Endometrium (tissue), 2 donors: Measurements from ENCODE around the gene LYZL4.

Experiments
- FAIRE-seq: peaks from 2 replicates; lab custom pipeline; 2012; peaks lifted over from hg19 to GRCh38; lab: Jason Lieb, UNC
- donor health status: control.
- donor health status: control.

The LYZL4 gene, protein sequence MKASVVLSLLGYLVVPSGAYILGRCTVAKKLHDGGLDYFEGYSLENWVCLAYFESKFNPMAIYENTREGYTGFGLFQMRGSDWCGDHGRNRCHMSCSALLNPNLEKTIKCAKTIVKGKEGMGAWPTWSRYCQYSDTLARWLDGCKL

GRCh38 chr3:42410370-42411131, at the start of gene LYZL4:
LYZL4 (minus strand) TSS chr3:42410610; CDS start chr3:42407251, 3,359 bp downstream.
- no peak for FAIRE-seq

GRCh38 chr3:42459151-42459550, 48.7 kb upstream of the LYZL4 start:
- FAIRE-seq: no peak

- FAIRE-seq: no peak
Observed at GRCh38 chr3:42456211-42456610, 45.8 kb upstream of the LYZL4 start.

DNA sequence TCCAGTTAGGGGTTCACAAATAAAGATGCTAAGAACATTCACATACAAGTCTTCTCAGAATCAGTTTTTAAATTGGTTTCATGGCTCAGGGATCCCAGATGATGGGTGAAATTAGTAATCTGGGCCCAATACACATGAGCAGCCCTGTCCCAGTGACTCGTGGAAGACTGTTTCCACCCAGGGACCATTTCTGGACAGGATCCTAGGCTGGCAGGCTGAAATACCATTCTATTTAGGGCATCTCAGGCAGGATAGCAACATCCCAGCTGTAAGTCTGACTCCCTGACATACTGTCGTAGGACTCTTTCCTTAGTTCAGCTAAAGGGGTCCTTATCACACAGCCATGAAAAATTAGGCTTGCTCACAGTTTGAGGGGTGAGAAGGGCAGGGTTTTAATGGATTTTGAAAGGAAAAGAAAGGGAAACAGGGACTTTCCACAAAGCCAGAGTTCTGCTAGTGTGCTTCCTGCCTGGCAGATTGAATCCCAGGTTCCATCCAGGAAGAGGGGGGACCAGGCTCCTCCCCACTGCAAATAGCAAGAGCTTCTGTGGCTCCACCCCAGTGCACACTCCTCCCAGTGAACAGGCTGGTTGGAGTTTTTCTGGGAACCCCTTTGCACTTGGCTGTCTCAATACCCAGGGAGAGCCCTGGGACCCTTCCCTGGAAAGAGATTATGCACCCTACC, 41.3 kb upstream of the LYZL4 start:
- FAIRE-seq: no peak

GRCh38 chr3:42451116-42451515, 40.7 kb upstream of the LYZL4 start:
- no peak for FAIRE-seq

DNA sequence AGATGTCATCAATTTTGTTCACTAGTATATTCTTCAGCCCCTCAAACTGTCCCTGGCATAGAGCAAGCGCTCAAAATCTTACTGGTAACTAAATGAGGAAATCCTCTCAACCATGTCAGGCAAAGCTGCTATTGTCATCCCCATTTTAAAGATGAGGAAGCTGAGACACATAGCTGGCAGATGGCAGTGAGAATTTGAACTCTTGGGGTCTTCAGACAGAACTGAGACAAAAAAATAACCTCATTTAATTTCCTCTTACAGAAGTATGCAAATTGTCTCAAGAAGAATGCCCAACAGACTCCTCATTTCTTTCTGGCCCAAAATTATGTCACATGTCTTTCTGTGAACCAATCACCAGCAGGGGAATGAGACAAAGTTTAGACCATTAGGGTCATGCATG, 40.2 kb upstream of the LYZL4 start:
- no peak for FAIRE-seq

DNA sequence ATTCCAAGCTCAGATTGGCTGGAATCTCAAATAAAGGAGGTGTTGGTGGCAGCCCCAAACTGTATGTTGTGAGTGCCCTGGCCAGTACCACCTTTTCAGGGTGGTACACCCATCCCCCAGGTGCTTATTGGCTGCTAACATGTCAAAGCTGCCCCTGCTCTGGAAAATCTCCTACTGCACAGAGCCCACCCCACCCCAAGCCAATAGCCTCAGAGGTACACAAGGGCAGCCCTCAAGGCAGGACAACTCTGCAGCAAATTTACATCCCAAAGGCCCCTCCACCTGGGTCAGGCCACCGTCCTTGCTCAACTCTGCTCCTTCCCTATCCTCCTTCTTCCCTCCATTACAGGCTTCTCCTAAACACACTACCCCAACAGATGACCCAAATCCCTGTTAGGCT, 37.1 kb upstream of the LYZL4 start:
- FAIRE-seq: no peak

GRCh38 chr3:42446111-42447050, 36.0 kb upstream of the LYZL4 start:
- no peak for FAIRE-seq

DNA sequence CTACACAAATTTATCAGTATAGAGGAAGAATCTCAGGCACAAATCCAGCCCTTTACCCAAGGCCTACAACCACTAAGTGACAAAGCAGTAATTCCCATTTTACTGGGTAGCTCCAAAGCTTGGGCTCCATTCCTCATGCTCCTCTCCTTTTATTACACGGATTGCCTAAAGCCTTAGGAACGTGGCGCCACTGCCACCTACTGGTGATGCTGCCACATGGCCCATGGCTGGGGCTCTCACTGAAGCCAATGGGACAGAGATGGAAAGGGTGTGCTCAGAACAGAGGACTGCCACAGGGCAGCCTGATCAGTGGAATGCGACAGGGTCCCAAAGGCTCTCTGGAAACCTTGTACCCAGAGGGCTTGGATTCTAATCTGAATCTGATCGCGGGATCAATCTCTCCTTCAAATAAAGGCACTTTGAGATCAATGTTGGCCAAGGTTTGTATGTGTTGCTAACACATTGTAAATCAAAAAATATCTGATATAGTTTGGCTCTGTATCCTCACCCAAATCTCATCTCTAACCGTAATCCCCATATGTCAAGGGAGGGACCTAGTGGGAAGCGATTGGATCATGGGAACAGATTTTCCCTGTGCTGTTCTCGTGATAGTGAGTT, 33.5 kb upstream of the LYZL4 start:
- no peak for FAIRE-seq

DNA sequence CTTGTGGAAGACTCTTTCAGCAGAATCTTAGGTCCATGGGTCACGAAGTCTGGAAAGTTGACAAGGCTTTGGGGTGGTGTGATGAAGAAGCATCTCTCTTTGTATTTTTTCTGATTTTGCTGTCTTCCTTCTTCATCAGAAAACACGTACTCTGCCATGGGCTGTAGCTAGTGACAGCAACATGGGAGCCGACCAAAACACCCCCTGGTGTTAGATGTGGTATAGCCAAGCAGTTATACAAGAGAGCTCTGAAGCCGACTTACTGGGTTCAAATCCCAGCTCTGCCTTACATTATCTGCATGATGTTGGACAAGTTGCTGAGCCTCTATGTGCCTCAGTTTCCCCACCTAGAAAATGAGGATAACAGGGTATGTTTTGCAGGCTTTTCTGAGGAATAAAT, 32.9 kb upstream of the LYZL4 start:
- FAIRE-seq: no peak

- no peak for FAIRE-seq
Observed at GRCh38 chr3:42442640-42443039, 32.2 kb upstream of the LYZL4 start.

- no peak for FAIRE-seq
Observed at GRCh38 chr3:42441791-42442190, 31.4 kb upstream of the LYZL4 start.

DNA sequence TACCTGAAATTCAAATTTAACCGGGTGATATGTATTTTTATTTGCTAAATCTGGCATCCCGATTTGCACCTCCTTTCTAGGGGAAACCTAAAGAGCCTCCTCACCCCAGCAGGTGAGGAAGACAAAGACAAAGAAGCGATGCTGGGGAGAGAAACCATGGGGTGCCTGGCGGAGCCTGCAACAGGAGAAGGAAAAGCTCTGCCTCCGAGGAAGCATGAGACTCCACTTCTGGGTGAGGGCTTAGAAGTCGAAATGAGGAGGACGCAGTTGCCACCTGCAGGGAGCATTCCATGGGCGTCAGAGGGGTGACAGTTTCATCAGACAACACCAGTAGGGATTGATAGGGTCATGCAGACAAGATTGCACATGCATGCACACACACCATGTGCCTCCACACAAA, 30.5 kb upstream of the LYZL4 start:
- FAIRE-seq: no peak

GRCh38 chr3:42439261-42440115, 29.1 kb upstream of the LYZL4 start:
- no peak for FAIRE-seq

GRCh38 chr3:42438758-42439157, 28.3 kb upstream of the LYZL4 start:
- FAIRE-seq: no peak

GRCh38 chr3:42438193-42438592, 27.8 kb upstream of the LYZL4 start:
- FAIRE-seq: no peak

DNA sequence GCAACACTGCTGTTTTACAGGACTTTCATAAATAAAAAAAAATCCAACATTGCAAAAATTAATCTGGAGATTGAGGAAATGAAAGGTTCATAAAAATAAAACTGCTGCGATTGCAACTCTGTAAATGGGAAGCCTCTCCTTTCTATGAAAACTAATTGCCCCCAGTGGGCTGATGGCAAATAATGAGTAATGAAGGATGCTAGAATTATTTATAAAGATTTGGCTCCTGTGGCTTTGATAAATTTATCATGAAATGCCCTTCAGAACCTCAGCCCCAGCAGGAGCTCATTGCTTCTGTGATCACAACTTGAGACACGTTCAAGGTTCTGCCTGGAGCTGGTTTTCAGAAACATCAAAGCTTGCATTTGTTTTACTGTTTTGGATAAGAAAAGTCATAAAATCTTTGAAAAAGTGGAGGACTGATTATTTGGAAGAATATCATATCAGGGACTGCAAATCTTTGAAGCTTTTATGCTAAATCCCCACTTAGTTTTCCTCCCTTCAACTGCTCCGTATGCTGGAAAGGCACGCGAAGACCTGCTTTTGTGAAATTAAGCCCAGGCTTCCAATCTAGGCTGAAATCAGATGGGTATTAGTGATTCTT, 24.5 kb upstream of the LYZL4 start:
- FAIRE-seq: no peak

- no peak for FAIRE-seq
Observed at GRCh38 chr3:42432485-42432884, 22.1 kb upstream of the LYZL4 start.

- FAIRE-seq: no peak
Observed at GRCh38 chr3:42430781-42431532, 20.5 kb upstream of the LYZL4 start.

- FAIRE-seq: no peak
Observed at GRCh38 chr3:42428830-42429229, 18.4 kb upstream of the LYZL4 start.
